Stimulated activated memory B cell treated with anti-CD40 and anti-IgM and Interleukin-4, amounts not matched to agents 10 μg/mL and 1 μg/mL and 100 μg/mL, for 72 hours (primary cell): ENCODE measurements around the gene TMEM117.

Experiments
- ATAC-seq: fragments of 150-1000 bp; cut with Tn5 transposase; 2 replicates; pipeline ENCODE4 v1.10.0; 2021
- H3K27ac Mint-ChIP-seq: one replicate; pipeline ENCODE4 v1.8.0; 2022; ENCODE audit warnings: mild to moderate bottlenecking, mixed read lengths
- H3K27me3 Mint-ChIP-seq: one replicate; pipeline ENCODE4 v1.8.0; 2022; ENCODE audit warnings: mixed read lengths
- H3K36me3 Mint-ChIP-seq: one replicate; pipeline ENCODE4 v1.8.0; 2022; ENCODE audit warnings: mixed read lengths
- H3K4me1 Mint-ChIP-seq: one replicate; pipeline ENCODE4 v1.8.0; 2022; ENCODE audit warnings: mixed read lengths
- H3K4me3 Mint-ChIP-seq: one replicate; pipeline ENCODE4 v1.8.0; 2022; ENCODE audit warnings: mild to moderate bottlenecking, moderate library complexity, mixed read lengths
- H3K9me3 Mint-ChIP-seq: one replicate; pipeline ENCODE4 v1.8.0; 2022; ENCODE audit warnings: mixed read lengths

TMEM117 gene

GRCh38 chr12:44403185-44403584 is 567.3 kb downstream of the TMEM117 start:
- Mint-ChIP-seq H3K36me3 (no peaks in the 10 kb centered on the region), H3K27ac (no peak overlapping the region), H3K27me3 (peaks cover 9% of the 10 kb centered on the region)

GRCh38 chr12:44405297-44405696 is 569.4 kb downstream of the TMEM117 start:
- no peak overlapping the region for H3K27ac Mint-ChIP-seq
- no peaks in the 10 kb centered on the region for H3K4me1 Mint-ChIP-seq
- H3K27me3 Mint-ChIP-seq = peaks cover 13% of the 10 kb centered on the region
- H3K9me3 Mint-ChIP-seq = no peaks in the 10 kb centered on the region
- no peak overlapping the region for H3K4me3 Mint-ChIP-seq
- ATAC-seq = no peak
- no peaks in the 10 kb centered on the region for H3K36me3 Mint-ChIP-seq

More at GRCh38 chr12:44403185-44403584, 567.3 kb downstream of the TMEM117 start:
- ATAC-seq = no peak
- Mint-ChIP-seq H3K4me3 (no peak overlapping the region), H3K4me1 (no peaks in the 10 kb centered on the region), H3K9me3 (no peaks in the 10 kb centered on the region)

GRCh38 chr12:44422559-44422958 is 586.7 kb downstream of the TMEM117 start:
- H3K4me3 Mint-ChIP-seq = no peak overlapping the region

GRCh38 chr12:44428825-44429224 is 592.9 kb downstream of the TMEM117 start:
- Mint-ChIP-seq H3K9me3 (no peaks in the 10 kb centered on the region), H3K4me1 (peaks cover 6% of the 10 kb centered on the region), H3K36me3 (no peaks in the 10 kb centered on the region), H3K27ac (no peak overlapping the region), H3K4me3 (no peak overlapping the region), H3K27me3 (no peaks in the 10 kb centered on the region)
- no peak for ATAC-seq

More at GRCh38 chr12:44422559-44422958, 586.7 kb downstream of the TMEM117 start:
- H3K36me3 Mint-ChIP-seq = no peaks in the 10 kb centered on the region
- no peak overlapping the region for H3K27ac Mint-ChIP-seq
- no peak for ATAC-seq
- H3K4me1 Mint-ChIP-seq = no peaks in the 10 kb centered on the region
- H3K9me3 Mint-ChIP-seq = no peaks in the 10 kb centered on the region
- peaks cover 12% of the 10 kb centered on the region for H3K27me3 Mint-ChIP-seq

GRCh38 chr12:44431647-44432343 is 595.9 kb downstream of the TMEM117 start:
- Mint-ChIP-seq H3K36me3 (no peaks in the 10 kb centered on the region), H3K4me1 (peaks cover 6% of the 10 kb centered on the region), H3K27me3 (no peaks in the 10 kb centered on the region), H3K27ac (no peak overlapping the region), H3K4me3 (no peak overlapping the region), H3K9me3 (no peaks in the 10 kb centered on the region)
- ATAC-seq = peak; percentile 50

GRCh38 chr12:44433659-44434058 is 597.8 kb downstream of the TMEM117 start:
- no peaks in the 10 kb centered on the region for H3K27me3 Mint-ChIP-seq
- no peak overlapping the region for H3K4me3 Mint-ChIP-seq
- H3K27ac Mint-ChIP-seq = no peak overlapping the region
- no peak for ATAC-seq
- H3K9me3 Mint-ChIP-seq = no peaks in the 10 kb centered on the region
- H3K4me1 Mint-ChIP-seq = peaks cover 6% of the 10 kb centered on the region
- H3K36me3 Mint-ChIP-seq = no peaks in the 10 kb centered on the region

- Mint-ChIP-seq H3K9me3 (no peaks in the 10 kb centered on the region), H3K27ac (no peak overlapping the region), H3K27me3 (no peaks in the 10 kb centered on the region), H3K4me3 (no peak overlapping the region), H3K4me1 (peaks cover 6% of the 10 kb centered on the region), H3K36me3 (no peaks in the 10 kb centered on the region)
- no peak for ATAC-seq
These were observed 600.9 kb downstream of the TMEM117 start for GRCh38 chr12:44436756-44437155.
